IPS-15b (cell line): Measurements from ENCODE around the gene RIC8A.
"Not testable (repeated sequence)": the region's sequence is repeated elsewhere in the genome, so short reads cannot be mapped to it uniquely, and the experiment has no call there.

Source experiments
- H3K27me3 ChIP-seq: one replicate; pipeline ENCODE4 v1.6.1; 2013; ENCODE audit warnings: low read length; ENCODE audit not compliant: control insufficient read depth, insufficient read depth
- H3K36me3 ChIP-seq: one replicate; pipeline ENCODE4 v1.6.1; 2013; ENCODE audit warnings: low read length; ENCODE audit not compliant: control insufficient read depth, insufficient read depth
- H3K4me1 ChIP-seq: one replicate; pipeline ENCODE4 v1.6.1; 2013; ENCODE audit warnings: mild to moderate bottlenecking, low read length; ENCODE audit not compliant: control insufficient read depth, insufficient read depth
- H3K4me3 ChIP-seq: one replicate; pipeline ENCODE4 v1.5.1; 2013; ENCODE audit warnings: low read depth, low read length
- H3K9ac ChIP-seq: one replicate; pipeline ENCODE4 v1.6.1; 2013; ENCODE audit warnings: low read depth, mild to moderate bottlenecking, low read length
- H3K9me3 ChIP-seq: one replicate; pipeline ENCODE4 v1.6.1; 2013; ENCODE audit warnings: mild to moderate bottlenecking, low read length; ENCODE audit not compliant: control insufficient read depth, insufficient read depth

Gene RIC8A

GRCh38 chr11:238346-238745 is 30.8 kb downstream of the RIC8A start:
- H3K36me3 ChIP-seq, H3K9me3 ChIP-seq, H3K4me1 ChIP-seq, H3K4me3 ChIP-seq, H3K27me3 ChIP-seq, H3K9ac ChIP-seq: not testable (repeated sequence)

- no peak overlapping the region for H3K4me3 ChIP-seq
- H3K9ac ChIP-seq: no peak overlapping the region
- H3K4me1 ChIP-seq: no peaks in the 10 kb centered on the region
- peaks cover 11% of the 10 kb centered on the region for H3K36me3 ChIP-seq
- no peaks in the 10 kb centered on the region for H3K9me3 ChIP-seq
- no peaks in the 10 kb centered on the region for H3K27me3 ChIP-seq
These were observed 32.8 kb downstream of the RIC8A start for GRCh38 chr11:240315-240714.

- Histone ChIP-seq H3K9me3 (no peaks in the 10 kb centered on the region), H3K36me3 (peaks cover 21% of the 10 kb centered on the region)
These were observed 34.1 kb downstream of the RIC8A start for GRCh38 chr11:241634-242033.

GRCh38 chr11:244376-244775 is 36.9 kb downstream of the RIC8A start:
- H3K27me3 ChIP-seq: no peaks in the 10 kb centered on the region
- no peak overlapping the region for H3K9ac ChIP-seq
- no peaks in the 10 kb centered on the region for H3K9me3 ChIP-seq
- peaks cover 29% of the 10 kb centered on the region for H3K36me3 ChIP-seq
- H3K4me3 ChIP-seq: no peak overlapping the region
- H3K4me1 ChIP-seq: no peaks in the 10 kb centered on the region

More at GRCh38 chr11:241634-242033, 34.1 kb downstream of the RIC8A start:
- Histone ChIP-seq H3K9ac (no peak overlapping the region), H3K4me3 (no peak overlapping the region), H3K4me1 (no peaks in the 10 kb centered on the region), H3K27me3 (no peaks in the 10 kb centered on the region)

- Histone ChIP-seq H3K9me3 (no peaks in the 10 kb centered on the region), H3K9ac (no peak overlapping the region), H3K36me3 (peaks cover 51% of the 10 kb centered on the region), H3K4me1 (no peaks in the 10 kb centered on the region), H3K4me3 (no peak overlapping the region), H3K27me3 (no peaks in the 10 kb centered on the region)
These were observed 41.6 kb downstream of the RIC8A start for GRCh38 chr11:249062-249461.

GRCh38 chr11:250274-250673 is 42.8 kb downstream of the RIC8A start:
- no peaks in the 10 kb centered on the region for H3K27me3 ChIP-seq
- no peak overlapping the region for H3K4me3 ChIP-seq
- no peaks in the 10 kb centered on the region for H3K4me1 ChIP-seq
- H3K9me3 ChIP-seq: no peaks in the 10 kb centered on the region
- no peak overlapping the region for H3K9ac ChIP-seq
- peaks cover 48% of the 10 kb centered on the region for H3K36me3 ChIP-seq

GRCh38 chr11:250740-251299 is 43.3 kb downstream of the RIC8A start:
- Histone ChIP-seq H3K4me3 (no peak overlapping the region), H3K9ac (no peak overlapping the region), H3K27me3 (no peaks in the 10 kb centered on the region), H3K36me3 (peaks cover 43% of the 10 kb centered on the region), H3K9me3 (no peaks in the 10 kb centered on the region), H3K4me1 (no peaks in the 10 kb centered on the region)

- H3K9me3 ChIP-seq: no peaks in the 10 kb centered on the region
- no peak overlapping the region for H3K4me3 ChIP-seq
- H3K27me3 ChIP-seq: no peaks in the 10 kb centered on the region
- no peaks in the 10 kb centered on the region for H3K4me1 ChIP-seq
- peaks cover 39% of the 10 kb centered on the region for H3K36me3 ChIP-seq
- H3K9ac ChIP-seq: no peak overlapping the region
These were observed 44.0 kb downstream of the RIC8A start for GRCh38 chr11:251550-251949.

- Histone ChIP-seq H3K4me3 (no peak overlapping the region), H3K27me3 (no peaks in the 10 kb centered on the region), H3K36me3 (peaks cover 33% of the 10 kb centered on the region), H3K9ac (no peak overlapping the region), H3K9me3 (no peaks in the 10 kb centered on the region), H3K4me1 (no peaks in the 10 kb centered on the region)
These were observed 45.2 kb downstream of the RIC8A start for GRCh38 chr11:252666-253065.

- Histone ChIP-seq H3K4me1 (no peaks in the 10 kb centered on the region), H3K4me3 (no peak overlapping the region), H3K36me3 (peaks cover 33% of the 10 kb centered on the region), H3K9ac (no peak overlapping the region), H3K9me3 (no peaks in the 10 kb centered on the region), H3K27me3 (no peaks in the 10 kb centered on the region)
These were observed 45.8 kb downstream of the RIC8A start for GRCh38 chr11:253160-253885.

- H3K36me3 ChIP-seq: peaks cover 32% of the 10 kb centered on the region
- H3K9ac ChIP-seq: no peak overlapping the region
- no peak overlapping the region for H3K4me3 ChIP-seq
- H3K27me3 ChIP-seq: no peaks in the 10 kb centered on the region
- no peaks in the 10 kb centered on the region for H3K4me1 ChIP-seq
- H3K9me3 ChIP-seq: no peaks in the 10 kb centered on the region
These were observed 46.4 kb downstream of the RIC8A start for GRCh38 chr11:253886-254270.

GRCh38 chr11:255176-255575 is 47.7 kb downstream of the RIC8A start:
- no peak overlapping the region for H3K9ac ChIP-seq
- H3K27me3 ChIP-seq: no peaks in the 10 kb centered on the region
- H3K4me3 ChIP-seq: no peak overlapping the region
- H3K36me3 ChIP-seq: peaks cover 30% of the 10 kb centered on the region
- no peaks in the 10 kb centered on the region for H3K9me3 ChIP-seq
- no peaks in the 10 kb centered on the region for H3K4me1 ChIP-seq
